H4 (cell line): ENCODE data around the gene PBXIP1. TPM values are rescaled to one million over a fixed set of nuclear protein-coding genes. Genes with fewer than 3 reads are reported as not detected.

Experiments
- DNase-seq: peaks from one replicate; pipeline ENCODE4 v3.0.0-alpha.2; 2015; ENCODE audit warnings: low spot score
- total RNA-seq: library from RNA; depleted of rRNA; stranded (reverse); fragments of >200 nt; shearing (Covaris generic); gene quantifications from 2 replicates; pipeline ENCODE4 v1.2.3, GENCODE V29; 2014; rRNA removed

PBXIP1 gene
- total RNA-seq, 1 experiment from 2014 or later, result 22.8 TPM

DNA sequence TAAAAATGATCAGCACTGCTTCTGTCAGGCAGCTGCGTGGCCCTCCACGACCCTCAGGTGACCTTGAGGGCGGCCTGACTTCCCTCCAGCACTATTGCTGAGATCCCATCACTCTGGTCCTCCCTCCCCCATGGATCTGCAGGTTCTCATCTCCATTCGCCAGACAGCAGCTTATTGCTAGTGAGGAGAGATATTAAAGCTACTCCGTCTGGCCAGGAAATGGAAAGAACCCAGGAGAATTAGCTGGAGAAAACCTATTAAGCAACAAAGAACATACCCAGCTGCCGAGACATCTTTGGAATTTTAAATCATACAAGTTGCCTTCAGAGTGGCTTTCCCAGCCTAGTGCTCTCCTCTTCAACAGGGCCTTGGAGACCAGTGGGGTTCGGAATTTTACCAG is 60.1 kb downstream of the PBXIP1 start:
- DNase-seq, result no peak

Other genes with a start within 250 kb of the PBXIP1 start
- 0.06 and 0.41 TPM in 2 replicates for gene KCNN3, start 85.8 kb downstream of the PBXIP1 start, total RNA-seq
- 1.2 and 7.9 TPM in 2 replicates for gene PMVK, start 19.4 kb downstream of the PBXIP1 start, total RNA-seq
- 18.0 TPM in 2 replicates for gene PYGO2, start 5.7 kb upstream of the PBXIP1 start, total RNA-seq
- 163 and 170 TPM in 2 replicates for gene SHC1, start 14.6 kb upstream of the PBXIP1 start, total RNA-seq
- 170 and 248 TPM in 2 replicates for gene CKS1B, start 18.6 kb upstream of the PBXIP1 start, total RNA-seq
- gene FLAD1, start 27.2 kb upstream of the PBXIP1 start, total RNA-seq, result 31.4 and 37.9 TPM in 2 replicates
- not detected in 2 replicates for gene LENEP, start 37.5 kb upstream of the PBXIP1 start, total RNA-seq
- gene ZBTB7B, start 46.7 kb upstream of the PBXIP1 start, total RNA-seq, result 8.3 and 10.6 TPM in 2 replicates
- gene DCST2, start 77.7 kb upstream of the PBXIP1 start, total RNA-seq, result not detected in 2 replicates
- gene DCST1, start 77.7 kb upstream of the PBXIP1 start, total RNA-seq, result not detected in 2 replicates
- gene ADAM15, start 95.2 kb upstream of the PBXIP1 start, total RNA-seq, result 51.8 and 64.3 TPM in 2 replicates
- gene EFNA4, start 107.6 kb upstream of the PBXIP1 start, total RNA-seq, result 24.4 and 26.9 TPM in 2 replicates
- 7.5 and 9.5 TPM in 2 replicates for gene EFNA3, start 122.7 kb upstream of the PBXIP1 start, total RNA-seq
- 14.6 and 28.0 TPM in 2 replicates for gene EFNA1, start 171.8 kb upstream of the PBXIP1 start, total RNA-seq
- gene SLC50A1, start 179.8 kb upstream of the PBXIP1 start, total RNA-seq, result 35.8 and 40.5 TPM in 2 replicates
- gene DPM3, start 184.4 kb upstream of the PBXIP1 start, total RNA-seq, result 53.2 and 72.4 TPM in 2 replicates
- gene KRTCAP2, start 217.2 kb upstream of the PBXIP1 start, total RNA-seq, result 128 and 140 TPM in 2 replicates
- 0.37 and 1.1 TPM in 2 replicates for gene TRIM46, start 217.8 kb upstream of the PBXIP1 start, total RNA-seq